ENCODE data around the gene FRMD5. TPM values are rescaled to one million over a fixed set of nuclear protein-coding genes. Genes with fewer than 3 reads are reported as not detected.
A peak's percentile ranks its signal among the peaks of the same experiment; 100 is the strongest.
"Not testable (repeated sequence)": the region's sequence is repeated elsewhere in the genome, so short reads cannot be mapped to it uniquely, and the experiment has no call there.

The FRMD5 gene
- total RNA-seq, 1 donor from 2014 or later: 0.09 TPM

DNA sequence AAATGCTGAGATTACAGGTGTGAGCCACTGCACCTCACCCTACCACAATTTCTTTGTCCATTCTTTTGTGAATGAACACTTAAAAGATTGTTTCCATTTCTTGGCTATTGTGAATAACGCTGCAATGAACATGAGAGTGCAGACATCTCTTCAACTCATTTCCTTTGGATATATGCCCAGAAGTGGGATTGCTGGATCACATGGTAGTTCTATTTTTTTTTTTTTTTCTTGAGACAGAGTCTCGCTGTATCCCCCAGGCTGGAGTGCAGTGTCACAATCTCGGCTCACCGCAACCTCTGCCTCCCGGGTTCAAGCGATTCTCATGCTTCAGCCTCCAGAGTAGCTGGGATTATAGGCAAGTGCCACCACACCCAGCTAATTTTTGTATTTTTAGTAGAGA lies 194.8 kb downstream of the FRMD5 start:
- H3K27me3 Mint-ChIP-seq (ENCODE audit: low read depth); H3K9me3 Mint-ChIP-seq; DNase-seq (ENCODE audit: low spot score); intact Hi-C loops (cut with micrococcal nuclease); H3K36me3 Mint-ChIP-seq (ENCODE audit: low read depth); H3K4me3 Mint-ChIP-seq (ENCODE audit: low read depth); H3K4me1 Mint-ChIP-seq (ENCODE audit: low read depth); H3K27ac Mint-ChIP-seq: not testable (repeated sequence)

DNA sequence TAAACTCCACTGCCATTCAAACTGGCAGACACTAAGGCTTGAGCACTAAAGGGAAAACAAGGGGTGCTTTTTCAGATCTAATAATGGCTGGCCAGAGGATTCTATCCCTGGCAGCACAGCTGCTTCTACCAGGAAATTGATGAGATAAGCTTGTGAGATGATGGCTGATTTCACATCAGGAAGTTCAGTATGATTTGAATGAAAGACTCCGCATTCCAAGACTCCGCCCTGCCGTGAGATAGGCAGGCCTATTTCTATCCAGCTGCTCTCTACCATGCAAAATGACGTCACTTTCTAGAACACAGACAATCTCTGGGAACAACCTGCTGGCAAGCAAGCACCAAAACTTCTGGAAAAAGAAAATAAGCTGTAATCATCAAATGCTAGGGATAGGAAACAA lies 196.5 kb downstream of the FRMD5 start:
- H3K9me3 Mint-ChIP-seq: no peaks in the 10 kb centered on the region

DNA sequence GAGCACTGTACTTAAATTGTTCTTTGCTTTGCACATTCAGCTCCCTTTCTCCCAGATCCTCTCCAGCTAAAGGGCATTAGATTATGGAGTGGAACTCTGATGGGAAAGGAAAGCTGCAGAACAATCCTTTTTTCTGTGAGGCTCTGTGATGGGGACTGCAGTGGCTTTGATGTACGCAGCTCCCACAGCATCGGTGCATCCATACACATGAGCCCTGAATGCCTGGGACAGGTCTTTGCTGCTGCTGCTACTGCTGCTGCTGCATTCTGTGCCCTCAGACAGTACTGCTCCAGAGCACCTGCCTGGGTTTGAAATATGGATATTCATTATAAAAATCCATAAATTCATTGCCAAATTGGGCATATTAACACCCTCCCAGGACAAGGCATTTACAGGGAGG lies 203.9 kb downstream of the FRMD5 start:
- Mint-ChIP-seq H3K36me3 (ENCODE audit: low read depth) (no peaks in the 10 kb centered on the region), H3K27me3 (ENCODE audit: low read depth) (peaks cover 12% of the 10 kb centered on the region), H3K4me3 (ENCODE audit: low read depth) (no peak overlapping the region), H3K4me1 (ENCODE audit: low read depth) (no peaks in the 10 kb centered on the region), H3K27ac (no peak overlapping the region), H3K9me3 (no peaks in the 10 kb centered on the region)
- intact Hi-C loops (cut with micrococcal nuclease): no loop called here
- no peak for DNase-seq (ENCODE audit: low spot score)

More for the DNA sequence above, 196.5 kb downstream of the FRMD5 start:
- no peak overlapping the region for H3K27ac Mint-ChIP-seq
- H3K36me3 Mint-ChIP-seq (ENCODE audit: low read depth): no peaks in the 10 kb centered on the region
- H3K4me1 Mint-ChIP-seq (ENCODE audit: low read depth): no peaks in the 10 kb centered on the region
- intact Hi-C loops (cut with micrococcal nuclease): no loop called here
- H3K4me3 Mint-ChIP-seq (ENCODE audit: low read depth): no peak overlapping the region
- peaks cover 5% of the 10 kb centered on the region for H3K27me3 Mint-ChIP-seq (ENCODE audit: low read depth)
- no peak for DNase-seq (ENCODE audit: low spot score)

DNA sequence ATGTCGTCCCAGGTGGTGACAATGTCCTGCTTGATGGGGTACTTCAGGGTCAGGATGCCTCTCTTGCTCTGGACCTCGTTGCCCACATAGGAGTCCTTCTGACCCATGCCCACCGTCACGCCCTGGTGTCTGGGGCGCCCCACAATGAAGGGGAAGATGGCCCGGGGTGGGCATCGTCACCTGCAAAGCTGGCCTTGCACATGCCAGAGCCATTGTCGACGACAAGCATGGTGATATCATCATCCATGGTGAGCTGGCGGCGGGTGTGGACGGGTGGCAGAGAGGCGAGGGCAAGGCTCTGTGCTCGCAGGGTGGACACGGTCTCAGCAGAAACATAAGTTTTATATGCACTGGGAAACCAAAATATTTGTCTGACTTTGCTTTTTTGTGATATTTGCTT lies 205.1 kb downstream of the FRMD5 start:
- intact Hi-C loops (cut with micrococcal nuclease): no loop called here
- no peaks in the 10 kb centered on the region for H3K4me1 Mint-ChIP-seq (ENCODE audit: low read depth)
- no peaks in the 10 kb centered on the region for H3K9me3 Mint-ChIP-seq
- no peak for DNase-seq (ENCODE audit: low spot score)
- H3K27me3 Mint-ChIP-seq (ENCODE audit: low read depth): peaks cover 13% of the 10 kb centered on the region
- no peaks in the 10 kb centered on the region for H3K36me3 Mint-ChIP-seq (ENCODE audit: low read depth)
- no peak overlapping the region for H3K4me3 Mint-ChIP-seq (ENCODE audit: low read depth)
- no peak overlapping the region for H3K27ac Mint-ChIP-seq

DNA sequence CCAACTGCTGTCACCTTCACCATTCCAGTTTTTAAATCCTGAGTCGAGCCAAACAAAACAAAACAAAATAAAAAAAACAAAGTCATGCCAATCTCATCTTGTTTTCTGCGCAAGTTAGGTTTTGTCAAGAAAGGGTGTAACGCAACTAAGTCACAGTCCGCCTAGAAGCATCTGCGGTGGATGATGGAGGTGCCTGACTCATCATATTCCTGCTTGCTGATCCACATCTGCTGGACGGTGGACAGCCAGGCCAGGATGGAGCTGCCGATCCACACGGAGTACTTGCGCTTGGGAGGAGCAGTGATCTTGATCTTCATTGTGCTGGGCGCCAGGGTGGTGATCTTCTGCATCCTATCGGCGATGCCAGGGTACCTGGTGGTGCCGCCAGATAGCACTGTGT lies 206.2 kb downstream of the FRMD5 start:
- Mint-ChIP-seq H3K36me3 (ENCODE audit: low read depth) (no peaks in the 10 kb centered on the region), H3K4me3 (ENCODE audit: low read depth) (no peak overlapping the region), H3K27me3 (ENCODE audit: low read depth) (peaks cover 13% of the 10 kb centered on the region), H3K27ac (no peak overlapping the region), H3K4me1 (ENCODE audit: low read depth) (no peaks in the 10 kb centered on the region), H3K9me3 (no peaks in the 10 kb centered on the region)
- intact Hi-C loops (cut with micrococcal nuclease): no loop called here
- DNase-seq (ENCODE audit: low spot score): no peak

DNA sequence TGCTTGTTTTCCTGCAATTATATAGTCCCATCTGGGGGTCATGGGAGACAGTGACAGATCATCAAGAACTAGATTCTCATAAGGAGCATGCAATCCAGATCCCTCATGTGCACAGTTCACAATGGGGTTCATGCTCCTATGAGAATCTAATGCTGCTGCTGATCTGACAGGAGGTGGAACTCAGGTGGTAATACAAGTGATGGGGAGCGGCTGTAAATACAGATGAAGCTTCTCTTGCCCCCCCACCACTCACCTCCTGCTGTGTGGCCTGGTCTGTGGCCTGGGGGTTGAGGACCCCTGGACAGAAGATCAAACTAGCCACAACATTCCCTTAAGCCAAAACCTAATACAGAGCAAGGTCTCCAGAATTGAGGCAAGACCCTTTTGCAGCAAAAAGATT lies 207.1 kb downstream of the FRMD5 start:
- no peaks in the 10 kb centered on the region for H3K4me1 Mint-ChIP-seq (ENCODE audit: low read depth)
- no peak overlapping the region for H3K4me3 Mint-ChIP-seq (ENCODE audit: low read depth)
- no peak for DNase-seq (ENCODE audit: low spot score)
- peaks cover 21% of the 10 kb centered on the region for H3K27me3 Mint-ChIP-seq (ENCODE audit: low read depth)
- no peaks in the 10 kb centered on the region for H3K36me3 Mint-ChIP-seq (ENCODE audit: low read depth)
- no peak overlapping the region for H3K27ac Mint-ChIP-seq
- H3K9me3 Mint-ChIP-seq: no peaks in the 10 kb centered on the region
- intact Hi-C loops (cut with micrococcal nuclease): no loop called here

DNA sequence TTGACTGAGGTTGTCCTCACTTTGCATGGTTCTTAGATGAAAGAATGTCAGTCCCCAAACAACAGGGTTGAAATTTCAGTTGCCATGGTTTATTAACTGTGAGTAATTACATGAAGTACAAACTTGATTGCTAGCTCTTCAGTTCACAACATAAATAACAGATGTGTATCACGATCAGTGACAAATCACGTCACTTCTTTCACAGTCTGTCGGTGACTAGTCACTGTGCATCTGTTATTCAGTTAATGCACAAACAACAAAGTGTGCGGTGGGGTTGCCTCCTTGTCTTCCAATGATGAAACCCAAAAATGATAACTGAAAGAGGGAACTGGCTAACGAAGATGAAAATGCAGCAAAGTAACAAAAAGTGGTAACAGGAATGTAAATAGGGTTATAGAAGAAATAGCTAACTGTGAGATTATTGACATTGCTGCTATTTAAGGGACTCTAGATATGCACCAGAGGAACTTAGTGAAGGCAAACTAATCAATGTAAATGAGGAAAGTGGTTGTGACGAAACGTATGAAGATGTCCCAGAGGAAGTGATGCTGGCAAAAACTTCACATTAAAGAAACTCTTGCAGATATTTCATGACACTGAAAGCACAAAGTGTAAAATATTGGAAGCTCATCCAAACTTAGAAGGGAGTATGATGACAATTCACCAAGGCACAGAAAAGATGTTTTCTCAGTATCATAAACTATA lies 208.9 kb downstream of the FRMD5 start:
- intact Hi-C loops (cut with micrococcal nuclease): no loop called here
- peaks cover 27% of the 10 kb centered on the region for H3K27me3 Mint-ChIP-seq (ENCODE audit: low read depth)
- no peaks in the 10 kb centered on the region for H3K36me3 Mint-ChIP-seq (ENCODE audit: low read depth)

DNA sequence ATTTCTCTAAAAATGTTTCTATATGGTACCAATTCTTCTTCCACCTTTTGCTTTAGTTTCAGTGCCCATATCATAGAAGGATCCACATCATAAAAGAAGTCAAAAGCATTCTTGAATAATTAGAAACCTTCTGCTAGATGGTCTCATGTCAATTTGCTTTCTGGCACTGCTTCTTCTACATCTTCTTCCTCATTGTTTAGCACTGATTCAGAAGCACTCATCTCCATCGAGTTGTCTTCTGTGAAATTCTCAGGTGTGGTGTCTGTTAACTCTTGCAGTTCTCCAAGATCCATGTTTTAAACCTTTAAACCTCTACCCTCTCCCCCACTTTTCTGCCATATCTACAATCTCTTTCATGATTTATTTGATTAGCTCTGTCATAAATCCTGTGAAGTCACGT lies 213.5 kb downstream of the FRMD5 start:
- DNase-seq (ENCODE audit: low spot score): no peak
- Mint-ChIP-seq H3K4me1 (ENCODE audit: low read depth) (peaks cover 14% of the 10 kb centered on the region), H3K36me3 (ENCODE audit: low read depth) (no peaks in the 10 kb centered on the region), H3K27ac (no peak overlapping the region), H3K9me3 (peaks cover 18% of the 10 kb centered on the region), H3K27me3 (ENCODE audit: low read depth) (peaks cover 29% of the 10 kb centered on the region), H3K4me3 (ENCODE audit: low read depth) (no peak overlapping the region)
- intact Hi-C loops (cut with micrococcal nuclease): no loop called here

More for the DNA sequence above, 208.9 kb downstream of the FRMD5 start:
- no peak for DNase-seq (ENCODE audit: low spot score)
- H3K27ac Mint-ChIP-seq: no peak overlapping the region
- H3K9me3 Mint-ChIP-seq: no peaks in the 10 kb centered on the region
- no peak overlapping the region for H3K4me3 Mint-ChIP-seq (ENCODE audit: low read depth)
- H3K4me1 Mint-ChIP-seq (ENCODE audit: low read depth): no peaks in the 10 kb centered on the region

DNA sequence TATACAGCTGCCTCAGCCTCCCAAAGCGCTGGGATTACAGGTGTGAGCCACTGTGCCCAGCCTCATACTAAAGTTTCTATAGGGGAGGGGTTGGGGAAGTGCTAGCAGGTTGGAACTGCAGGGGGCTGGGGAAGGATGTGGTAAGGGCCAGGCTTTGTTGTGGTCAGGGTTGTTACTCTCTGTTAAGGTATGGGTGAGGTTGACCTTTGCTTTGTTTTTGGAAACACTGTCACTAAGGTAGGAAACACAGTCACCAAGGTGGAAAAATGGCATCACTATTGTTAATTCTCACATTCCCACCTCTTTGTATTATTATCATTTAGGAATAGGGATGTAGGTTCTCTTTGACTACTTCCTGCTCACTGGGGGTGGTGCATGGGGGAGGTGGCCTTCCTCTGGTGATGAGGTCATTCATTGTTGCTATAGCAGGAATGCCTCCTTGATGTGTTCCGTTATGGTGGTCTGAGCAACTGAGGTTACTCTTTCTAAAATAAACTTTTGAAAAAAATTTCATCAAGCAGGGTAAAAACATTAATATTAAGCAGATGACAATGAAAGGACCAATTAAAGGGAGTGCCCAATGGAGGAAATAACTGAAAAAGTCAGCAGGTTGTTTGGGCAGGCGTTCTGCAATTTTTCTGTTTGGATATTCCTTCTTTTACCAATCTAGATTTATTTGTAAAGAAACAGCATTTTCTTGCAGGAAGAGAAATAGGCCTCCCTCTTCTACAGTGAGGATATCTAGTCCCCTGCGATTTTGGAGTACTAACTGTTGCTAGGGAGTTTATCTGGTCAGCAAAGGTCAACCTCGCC lies 217.8 kb downstream of the FRMD5 start:
- DNase-seq (ENCODE audit: low spot score): peak; percentile 60
- Mint-ChIP-seq H3K9me3 (peaks cover 18% of the 10 kb centered on the region), H3K4me1 (ENCODE audit: low read depth) (peaks cover 26% of the 10 kb centered on the region), H3K36me3 (ENCODE audit: low read depth) (no peaks in the 10 kb centered on the region), H3K27me3 (ENCODE audit: low read depth) (peaks cover 18% of the 10 kb centered on the region), H3K4me3 (ENCODE audit: low read depth) (no peak overlapping the region), H3K27ac (peak overlapping the region; percentile 21)
- intact Hi-C loops (cut with micrococcal nuclease): loop anchor here (1.0 to 5.0 kb wide), 3 partner anchors 23 to 330 kb away; no protein-coding TSS in a partner anchor

DNA sequence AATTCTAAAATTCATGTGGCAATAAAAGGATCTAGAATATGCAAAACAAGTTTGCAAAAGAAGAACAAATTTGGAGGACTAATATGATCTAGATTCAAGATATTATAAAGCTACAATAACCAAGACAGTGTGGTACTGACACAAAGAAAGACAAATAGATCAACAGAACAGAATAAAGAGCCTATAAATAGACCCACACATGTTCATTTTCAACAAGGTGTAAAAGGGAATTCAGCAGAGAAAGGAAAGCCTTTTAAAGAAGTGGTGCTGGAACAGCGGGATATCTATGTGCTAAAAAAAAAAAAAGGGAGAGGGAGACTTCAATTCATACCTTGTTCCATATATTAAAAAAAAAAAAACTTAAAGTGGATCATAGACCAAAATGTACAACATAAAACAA lies 219.3 kb downstream of the FRMD5 start:
- Mint-ChIP-seq H3K27ac (no peak overlapping the region), H3K4me3 (ENCODE audit: low read depth) (no peak overlapping the region), H3K27me3 (ENCODE audit: low read depth) (peaks cover 8% of the 10 kb centered on the region), H3K9me3 (peaks cover 18% of the 10 kb centered on the region), H3K4me1 (ENCODE audit: low read depth) (peaks cover 26% of the 10 kb centered on the region), H3K36me3 (ENCODE audit: low read depth) (no peaks in the 10 kb centered on the region)
- no peak for DNase-seq (ENCODE audit: low spot score)
- intact Hi-C loops (cut with micrococcal nuclease): loop anchor here (5.0 kb wide), 2 partner anchors 33 to 332 kb away; no protein-coding TSS in a partner anchor

DNA sequence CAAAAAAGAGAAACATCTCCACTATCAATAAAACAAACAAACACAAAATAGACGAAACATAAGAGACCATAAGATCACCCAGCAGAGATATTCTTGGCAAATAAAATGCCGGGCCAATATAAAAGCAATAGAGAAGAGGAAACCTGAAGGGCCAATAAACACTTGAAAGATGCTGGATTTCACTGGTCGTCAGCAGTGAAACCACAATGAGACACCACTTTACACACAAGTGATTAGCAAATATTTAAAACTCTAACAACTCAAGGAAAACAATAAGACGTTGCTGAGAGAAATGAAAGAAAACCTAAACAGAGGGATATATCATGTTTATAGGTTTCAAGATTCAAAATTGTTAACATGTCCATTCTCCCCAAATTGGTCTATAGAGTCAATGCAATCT lies 219.7 kb downstream of the FRMD5 start:
- Mint-ChIP-seq H3K4me1 (ENCODE audit: low read depth) (peaks cover 24% of the 10 kb centered on the region), H3K27ac (no peak overlapping the region), H3K4me3 (ENCODE audit: low read depth) (no peak overlapping the region), H3K36me3 (ENCODE audit: low read depth) (no peaks in the 10 kb centered on the region), H3K27me3 (ENCODE audit: low read depth) (peaks cover 4% of the 10 kb centered on the region), H3K9me3 (peaks cover 16% of the 10 kb centered on the region)
- no peak for DNase-seq (ENCODE audit: low spot score)
- intact Hi-C loops (cut with micrococcal nuclease): loop anchor here (5.0 kb wide), 2 partner anchors 33 to 332 kb away; no protein-coding TSS in a partner anchor

DNA sequence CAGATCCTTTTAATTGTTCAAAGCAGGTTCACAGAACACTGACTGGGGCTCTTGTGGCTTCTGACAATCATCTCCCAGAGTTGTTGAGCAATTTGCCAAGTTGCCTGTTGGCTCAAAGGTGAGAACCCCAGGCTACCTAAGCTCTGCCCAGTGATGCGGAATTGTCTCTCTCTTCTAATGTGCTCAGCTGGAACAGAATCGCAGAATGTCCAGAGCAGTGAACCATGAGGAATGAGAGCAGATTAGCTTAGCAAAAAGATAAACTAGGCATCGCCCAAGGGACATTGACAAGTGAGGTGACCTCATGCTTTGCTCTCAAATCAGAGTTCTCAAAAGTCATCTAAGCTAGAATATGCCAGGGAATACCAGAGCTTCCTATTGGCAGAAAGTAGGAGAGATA lies 220.2 kb downstream of the FRMD5 start:
- Mint-ChIP-seq H3K36me3 (ENCODE audit: low read depth) (no peaks in the 10 kb centered on the region), H3K4me1 (ENCODE audit: low read depth) (peaks cover 23% of the 10 kb centered on the region), H3K27ac (no peak overlapping the region), H3K27me3 (ENCODE audit: low read depth) (peaks cover 3% of the 10 kb centered on the region), H3K4me3 (ENCODE audit: low read depth) (no peak overlapping the region), H3K9me3 (peaks cover 13% of the 10 kb centered on the region)
- no peak for DNase-seq (ENCODE audit: low spot score)
- intact Hi-C loops (cut with micrococcal nuclease): loop anchor here (5.0 kb wide), 2 partner anchors 33 to 332 kb away; no protein-coding TSS in a partner anchor

DNA sequence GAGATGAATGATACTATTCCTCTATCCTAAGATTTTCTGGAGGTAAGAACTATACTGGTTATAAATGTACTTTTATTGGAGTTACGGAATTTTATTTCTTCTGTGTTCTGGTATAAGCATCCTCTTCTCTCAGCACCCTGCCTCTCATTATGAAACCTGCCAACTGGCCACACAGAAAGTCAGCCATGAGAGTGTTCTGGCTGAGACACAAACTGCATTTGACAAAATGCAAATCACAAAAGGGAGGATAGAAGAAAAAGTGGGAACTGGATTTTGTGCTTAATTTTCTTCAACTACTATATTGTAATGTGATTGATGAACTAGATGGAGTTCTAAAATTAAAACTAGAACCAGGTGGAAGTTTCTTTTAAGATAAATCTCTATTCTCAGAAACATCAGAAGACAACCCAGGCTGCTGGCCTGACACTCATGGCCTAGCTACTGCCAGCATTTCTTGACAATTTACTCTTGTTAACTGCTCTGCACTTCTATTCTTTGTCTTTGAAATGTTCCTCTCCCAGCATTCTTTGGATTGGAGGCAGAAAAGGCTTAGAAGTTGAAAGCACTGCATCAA lies 225.2 kb downstream of the FRMD5 start:
- Mint-ChIP-seq H3K9me3 (no peaks in the 10 kb centered on the region), H3K27me3 (ENCODE audit: low read depth) (peaks cover 8% of the 10 kb centered on the region), H3K36me3 (ENCODE audit: low read depth) (no peaks in the 10 kb centered on the region), H3K4me1 (ENCODE audit: low read depth) (peaks cover 8% of the 10 kb centered on the region), H3K4me3 (ENCODE audit: low read depth) (no peak overlapping the region), H3K27ac (no peak overlapping the region)
- intact Hi-C loops (cut with micrococcal nuclease): no loop called here
- no peak for DNase-seq (ENCODE audit: low spot score)
